ENCODE results near the gene DROSHA. TPM values are rescaled to one million over a fixed set of nuclear protein-coding genes. Genes with fewer than 3 reads are reported as not detected.

The DROSHA gene
- total RNA-seq, 1 experiment from 2014 or later, result 73.5 TPM

DNA sequence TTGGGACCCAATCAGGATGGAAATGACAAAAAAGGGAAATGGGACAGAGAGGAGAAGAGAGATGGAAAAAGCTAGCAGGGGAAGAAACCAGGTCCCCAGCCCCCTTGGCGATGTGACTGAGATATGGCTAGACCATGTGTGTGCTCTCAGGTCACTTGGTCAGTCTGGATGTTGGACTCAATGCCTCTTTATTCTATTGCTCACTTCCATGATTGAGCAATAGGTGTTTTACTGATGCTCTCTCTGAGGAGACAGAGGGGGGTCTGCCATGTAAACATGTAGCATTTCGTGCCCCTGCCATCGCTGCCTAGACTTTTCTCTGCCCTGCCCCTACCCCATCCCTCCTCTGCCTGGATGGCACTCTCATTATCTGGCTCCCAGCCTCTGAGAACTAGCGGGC lies 150.6 kb downstream of the DROSHA start:
- ATAC-seq, result no peak

More for the DNA sequence above, 150.6 kb downstream of the DROSHA start:
- Histone ChIP-seq H3K9ac (ENCODE audit: low read length) (no peak overlapping the region), H3K79me2 (ENCODE audit: insufficient read depth, low read length) (no peaks in the 10 kb centered on the region), H4K20me1 (ENCODE audit: insufficient read depth) (no peaks in the 10 kb centered on the region), H2AFZ (ENCODE audit: low read depth, low read length, poor library complexity, severe bottlenecking) (no peak overlapping the region), H3K9me3 (ENCODE audit: control insufficient read depth in 1 of 2, insufficient read depth in 1 of 2, low read depth in 1 of 2, low read length in 2 of 2) (no peaks in the 10 kb centered on the region), H3K27me3 (ENCODE audit: insufficient read depth, low read length) (peaks cover 17% of the 10 kb centered on the region), H3K9me2 (ENCODE audit: insufficient read depth) (no peaks in the 10 kb centered on the region), H3K4me3 (replicated peaks in 1 of 2; ENCODE audit: low read depth in 1 of 2, low read length in 2 of 2) (no peak overlapping the region), H3K4me1 (ENCODE audit: control insufficient read depth in 1 of 2, insufficient read depth in 2 of 2, low read length in 2 of 2) (no peaks in the 10 kb centered on the region), H3K4me2 (ENCODE audit: low read length) (no peak overlapping the region), H3K27ac (ENCODE audit: low read depth, low read length) (no peak overlapping the region), H3K36me3 (ENCODE audit: control insufficient read depth in 1 of 2, insufficient read depth in 2 of 2, low read length in 2 of 2) (no peaks in the 10 kb centered on the region)
- ChIA-PET POLR2A (no interaction called here), CTCF (no interaction called here), RAD21 (ENCODE audit: low non-redundant PET in 1 of 2, low total read pairs in 2 of 2, uncharacterized antibody in 2 of 2, unreplicated experiment in 2 of 2) (no interaction called here)
- BruUV-seq (replicated peaks), result no TSS peak
- intact Hi-C loops (cut with micrococcal nuclease), result no loop called here
- TF ChIP-seq SP1 (IDR thresholded peaks at IDR 0.05; ENCODE audit: low read depth) (no peak), CBX3 (IDR thresholded peaks at IDR 0.05; ENCODE audit: low read depth) (no peak), SIN3A (IDR thresholded peaks at IDR 0.05; ENCODE audit: low read depth) (no peak), ZNF274 (IDR thresholded peaks at IDR 0.05; ENCODE audit: low read depth, low read length) (no peak), EZH2 (IDR thresholded peaks at IDR 0.05) (no peak)
- TF ChIP-seq, protein P1, sequence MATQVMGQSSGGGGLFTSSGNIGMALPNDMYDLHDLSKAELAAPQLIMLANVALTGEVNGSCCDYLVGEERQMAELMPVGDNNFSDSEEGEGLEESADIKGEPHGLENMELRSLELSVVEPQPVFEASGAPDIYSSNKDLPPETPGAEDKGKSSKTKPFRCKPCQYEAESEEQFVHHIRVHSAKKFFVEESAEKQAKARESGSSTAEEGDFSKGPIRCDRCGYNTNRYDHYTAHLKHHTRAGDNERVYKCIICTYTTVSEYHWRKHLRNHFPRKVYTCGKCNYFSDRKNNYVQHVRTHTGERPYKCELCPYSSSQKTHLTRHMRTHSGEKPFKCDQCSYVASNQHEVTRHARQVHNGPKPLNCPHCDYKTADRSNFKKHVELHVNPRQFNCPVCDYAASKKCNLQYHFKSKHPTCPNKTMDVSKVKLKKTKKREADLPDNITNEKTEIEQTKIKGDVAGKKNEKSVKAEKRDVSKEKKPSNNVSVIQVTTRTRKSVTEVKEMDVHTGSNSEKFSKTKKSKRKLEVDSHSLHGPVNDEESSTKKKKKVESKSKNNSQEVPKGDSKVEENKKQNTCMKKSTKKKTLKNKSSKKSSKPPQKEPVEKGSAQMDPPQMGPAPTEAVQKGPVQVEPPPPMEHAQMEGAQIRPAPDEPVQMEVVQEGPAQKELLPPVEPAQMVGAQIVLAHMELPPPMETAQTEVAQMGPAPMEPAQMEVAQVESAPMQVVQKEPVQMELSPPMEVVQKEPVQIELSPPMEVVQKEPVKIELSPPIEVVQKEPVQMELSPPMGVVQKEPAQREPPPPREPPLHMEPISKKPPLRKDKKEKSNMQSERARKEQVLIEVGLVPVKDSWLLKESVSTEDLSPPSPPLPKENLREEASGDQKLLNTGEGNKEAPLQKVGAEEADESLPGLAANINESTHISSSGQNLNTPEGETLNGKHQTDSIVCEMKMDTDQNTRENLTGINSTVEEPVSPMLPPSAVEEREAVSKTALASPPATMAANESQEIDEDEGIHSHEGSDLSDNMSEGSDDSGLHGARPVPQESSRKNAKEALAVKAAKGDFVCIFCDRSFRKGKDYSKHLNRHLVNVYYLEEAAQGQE (IDR thresholded peaks at IDR 0.05; ENCODE audit: low read depth), result no peak
- TF ChIP-seq, protein P2, sequence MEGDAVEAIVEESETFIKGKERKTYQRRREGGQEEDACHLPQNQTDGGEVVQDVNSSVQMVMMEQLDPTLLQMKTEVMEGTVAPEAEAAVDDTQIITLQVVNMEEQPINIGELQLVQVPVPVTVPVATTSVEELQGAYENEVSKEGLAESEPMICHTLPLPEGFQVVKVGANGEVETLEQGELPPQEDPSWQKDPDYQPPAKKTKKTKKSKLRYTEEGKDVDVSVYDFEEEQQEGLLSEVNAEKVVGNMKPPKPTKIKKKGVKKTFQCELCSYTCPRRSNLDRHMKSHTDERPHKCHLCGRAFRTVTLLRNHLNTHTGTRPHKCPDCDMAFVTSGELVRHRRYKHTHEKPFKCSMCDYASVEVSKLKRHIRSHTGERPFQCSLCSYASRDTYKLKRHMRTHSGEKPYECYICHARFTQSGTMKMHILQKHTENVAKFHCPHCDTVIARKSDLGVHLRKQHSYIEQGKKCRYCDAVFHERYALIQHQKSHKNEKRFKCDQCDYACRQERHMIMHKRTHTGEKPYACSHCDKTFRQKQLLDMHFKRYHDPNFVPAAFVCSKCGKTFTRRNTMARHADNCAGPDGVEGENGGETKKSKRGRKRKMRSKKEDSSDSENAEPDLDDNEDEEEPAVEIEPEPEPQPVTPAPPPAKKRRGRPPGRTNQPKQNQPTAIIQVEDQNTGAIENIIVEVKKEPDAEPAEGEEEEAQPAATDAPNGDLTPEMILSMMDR (IDR thresholded peaks at IDR 0.05 in 2 of 3, conservative IDR thresholded peaks at IDR 0.05 in 1 of 3; ENCODE audit: borderline replicate concordance in 1 of 3, insufficient read depth in 1 of 3, low read depth in 2 of 3, low read length in 2 of 3), result no peak
- TF ChIP-seq, protein P3, sequence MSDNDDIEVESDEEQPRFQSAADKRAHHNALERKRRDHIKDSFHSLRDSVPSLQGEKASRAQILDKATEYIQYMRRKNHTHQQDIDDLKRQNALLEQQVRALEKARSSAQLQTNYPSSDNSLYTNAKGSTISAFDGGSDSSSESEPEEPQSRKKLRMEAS (IDR thresholded peaks at IDR 0.05), result no peak
- no peak for DNase-seq (ENCODE audit: low read depth, low spot score)
